ENCODE data around the gene SRPK2. TPM values are rescaled to one million over a fixed set of nuclear protein-coding genes. Genes with fewer than 3 reads are reported as not detected.

Gene SRPK2
- total and polyA plus RNA-seq, 2 of the 8 experiments (the other 6 are each of a cell fraction or from before 2014, with no cell fraction given): 10.0 to 47.1 TPM

- H3K9me3 ChIP-seq (ENCODE audit: insufficient read depth in 2 of 2, low read depth in 1 of 2, low read length in 1 of 2): no peaks in the 10 kb centered on the region
- no peak overlapping the region for H3K23ac ChIP-seq (ENCODE audit: insufficient read length)
- peaks cover 0 to 7% of the 10 kb centered on the region in 2 experiments for H4K20me1 ChIP-seq (replicated peaks in 1 of 2; ENCODE audit: control insufficient read depth in 1 of 2, insufficient read depth in 2 of 2, low read length in 2 of 2)
- no peak overlapping the region for H2BK5ac ChIP-seq (ENCODE audit: low read depth, low read length)
- peaks cover 4% of the 10 kb centered on the region; the same call in 1 of the 2 replicates for H3K79me1 ChIP-seq (ENCODE audit: low read depth, low read length)
- ChIA-PET CTCF (ENCODE audit: partially characterized antibody) (interaction anchor here (0.7 to 1.2 kb wide), 3 partner anchors 11 to 30 kb away, joined by 3 to 4 read pairs (median 3); no protein-coding TSS in a partner anchor), POLR2A (ENCODE audit: partially characterized antibody) (no interaction called here)
- H2AK5ac ChIP-seq (ENCODE audit: low read depth, low read length): no peak overlapping the region
- peak in 1 of 3 experiments; percentile 13; a peak in 1 of 4 replicates for TF ChIP-seq CTCF (IDR thresholded peaks at IDR 0.05; ENCODE audit: control extremely low read depth in 1 of 3, insufficient read depth in 1 of 3, low read depth in 1 of 3, low read length in 3 of 3)
- no peak for TF ChIP-seq KDM5A (IDR thresholded peaks at IDR 0.05; ENCODE audit: low read length)
- H3K18ac ChIP-seq (ENCODE audit: extremely low read depth, low read length): no peak overlapping the region
- H3K9ac ChIP-seq (replicated peaks in 1 of 4; ENCODE audit: extremely low read depth in 1 of 4, low read depth in 3 of 4, low read length in 3 of 4): no peak overlapping the region
- no peak overlapping the region for H2BK15ac ChIP-seq (ENCODE audit: low read length)
- no peak overlapping the region for H2BK20ac ChIP-seq (ENCODE audit: low read length)
- no peak overlapping the region for H3K4ac ChIP-seq (replicated peaks; ENCODE audit: insufficient read length, low read depth, low read length)
- no peak overlapping the region for H4K8ac ChIP-seq (ENCODE audit: extremely low read depth, insufficient read depth, low read length)
- H3K4me1 ChIP-seq (replicated peaks in 1 of 4; ENCODE audit: control insufficient read depth in 3 of 4, insufficient read depth in 4 of 4, low read length in 3 of 4): peaks cover 0 to 5% (median 0%) of the 10 kb centered on the region in 4 experiments; a peak in 1 of 7 replicates
- H3K23me2 ChIP-seq (ENCODE audit: low read depth, low read length): no peaks in the 10 kb centered on the region
- no peak overlapping the region for H2AFZ ChIP-seq (ENCODE audit: low read length)
- DNase-seq (ENCODE audit: low read depth in 1 of 2, low spot score in 2 of 2) (no peak), FAIRE-seq (no peak)
- no peak overlapping the region for H2BK120ac ChIP-seq (replicated peaks; ENCODE audit: low read depth, low read length)
- no peak overlapping the region for H3K4me3 ChIP-seq (ENCODE audit: extremely low read depth in 1 of 4, insufficient read depth in 2 of 4, low read depth in 3 of 4, low read length in 4 of 4)
- H3K36me3 ChIP-seq (ENCODE audit: control insufficient read depth in 2 of 4, insufficient read depth in 4 of 4, low read length in 3 of 4): no peaks in the 10 kb centered on the region
- H3K56ac ChIP-seq (replicated peaks; ENCODE audit: insufficient read length, low read depth, low read length): no peak overlapping the region
- H3K4me2 ChIP-seq (ENCODE audit: insufficient read depth in 1 of 2, low read depth in 2 of 2, low read length in 2 of 2): no peak overlapping the region
- H4K5ac ChIP-seq (ENCODE audit: insufficient read length, low read depth, low read length): no peak overlapping the region
- no peak overlapping the region for H3K27ac ChIP-seq (ENCODE audit: low read depth, low read length)
- H3K27me3 ChIP-seq (replicated peaks in 1 of 4; ENCODE audit: control insufficient read depth in 3 of 4, extremely low read depth in 1 of 4, insufficient read depth in 3 of 4, low read length in 3 of 4): no peaks in the 10 kb centered on the region
- no peak overlapping the region for H4K91ac ChIP-seq (replicated peaks; ENCODE audit: insufficient read length, low read length)
- no peak overlapping the region for H3K14ac ChIP-seq (ENCODE audit: insufficient read length)
- 66% methylated on average over 2 of the region's 2 CpGs; no CpG with 5 or more reads in 1 of the 2 experiments for WGBS, 2 experiments (ENCODE audit: extremely low coverage in 1 of 2, insufficient coverage in 1 of 2, insufficient read length in 1 of 2, insufficient replicate concordance in 2 of 2, low coverage in 1 of 2, low lambda C conversion rate in 2 of 2, missing lambda C conversion rate in 1 of 2)
- H3K79me2 ChIP-seq (ENCODE audit: control insufficient read depth in 1 of 2, insufficient read depth in 2 of 2, low read length in 2 of 2): peaks cover 0 to 61% of the 10 kb centered on the region in 2 experiments; a peak in 3 of 4 replicates
- H2BK12ac ChIP-seq (ENCODE audit: low read depth, low read length): no peak overlapping the region
Measured at GRCh38 chr7:105309235-105310169, 79.2 kb downstream of the SRPK2 start.
